ENCODE measurements around the gene PADI3.

PADI3 gene, protein sequence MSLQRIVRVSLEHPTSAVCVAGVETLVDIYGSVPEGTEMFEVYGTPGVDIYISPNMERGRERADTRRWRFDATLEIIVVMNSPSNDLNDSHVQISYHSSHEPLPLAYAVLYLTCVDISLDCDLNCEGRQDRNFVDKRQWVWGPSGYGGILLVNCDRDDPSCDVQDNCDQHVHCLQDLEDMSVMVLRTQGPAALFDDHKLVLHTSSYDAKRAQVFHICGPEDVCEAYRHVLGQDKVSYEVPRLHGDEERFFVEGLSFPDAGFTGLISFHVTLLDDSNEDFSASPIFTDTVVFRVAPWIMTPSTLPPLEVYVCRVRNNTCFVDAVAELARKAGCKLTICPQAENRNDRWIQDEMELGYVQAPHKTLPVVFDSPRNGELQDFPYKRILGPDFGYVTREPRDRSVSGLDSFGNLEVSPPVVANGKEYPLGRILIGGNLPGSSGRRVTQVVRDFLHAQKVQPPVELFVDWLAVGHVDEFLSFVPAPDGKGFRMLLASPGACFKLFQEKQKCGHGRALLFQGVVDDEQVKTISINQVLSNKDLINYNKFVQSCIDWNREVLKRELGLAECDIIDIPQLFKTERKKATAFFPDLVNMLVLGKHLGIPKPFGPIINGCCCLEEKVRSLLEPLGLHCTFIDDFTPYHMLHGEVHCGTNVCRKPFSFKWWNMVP

DNA sequence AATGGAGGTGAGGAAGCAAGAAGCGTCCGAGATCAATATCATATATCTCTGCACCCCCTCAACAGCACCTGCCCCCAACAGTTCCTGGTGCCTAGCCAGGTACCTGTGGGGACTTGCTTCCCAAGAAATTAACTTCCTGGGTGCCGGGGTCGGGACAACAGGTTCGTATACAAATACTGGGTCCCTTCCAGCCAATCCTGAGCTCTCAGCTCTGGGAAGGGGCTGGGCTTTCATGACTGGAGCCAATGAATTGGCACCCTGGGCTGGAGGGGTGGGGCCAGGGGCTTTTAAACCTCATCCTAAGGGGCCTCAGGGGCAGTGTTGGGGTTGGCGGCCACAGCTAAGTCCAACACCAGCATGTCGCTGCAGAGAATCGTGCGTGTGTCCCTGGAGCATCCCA, at the start of gene PADI3:
Gene PADI3 (plus strand): TSS at position 318 of the 400 bp plus-strand sequence. CDS start 40 bp downstream, at position 358.
- no peak for DNase-seq

DNA sequence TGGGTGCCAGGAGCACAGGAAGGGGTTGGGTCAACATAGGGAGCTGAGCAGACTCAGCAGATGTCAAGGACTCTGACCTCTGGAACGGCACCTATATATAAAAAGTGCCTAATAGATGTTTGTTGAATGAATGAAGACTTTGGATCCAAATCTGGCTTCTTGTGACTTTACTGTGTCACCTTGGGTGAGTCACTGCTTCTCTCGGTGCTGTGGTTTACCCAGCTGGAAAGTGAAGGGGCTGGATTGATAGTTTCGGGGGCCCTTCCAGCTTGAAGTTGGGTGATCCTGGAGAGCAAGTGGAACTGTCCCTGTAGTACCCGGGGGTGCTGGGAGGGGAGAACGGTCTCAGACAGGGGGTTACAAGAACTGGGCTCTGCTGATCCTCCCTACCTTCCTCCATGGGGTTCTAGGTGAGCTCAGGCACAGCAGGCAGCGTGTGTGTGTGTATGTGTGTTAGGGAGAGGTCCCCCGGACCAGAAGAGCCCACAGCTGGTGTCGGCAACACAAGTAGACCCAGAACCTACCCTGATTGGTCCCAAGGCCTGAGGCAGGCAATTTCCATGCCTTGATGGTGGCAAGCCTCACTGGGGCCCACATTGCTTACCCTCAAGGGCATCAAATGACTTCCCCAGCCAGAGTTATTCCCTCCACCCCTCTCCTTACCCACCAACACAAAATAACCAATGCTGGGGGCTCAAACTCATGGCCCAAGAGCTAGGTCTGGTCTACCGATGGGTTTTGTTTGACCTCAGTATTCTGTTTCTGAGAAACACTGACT, 49.4 kb upstream of the PADI3 start:
- DNase-seq = no peak

DNA sequence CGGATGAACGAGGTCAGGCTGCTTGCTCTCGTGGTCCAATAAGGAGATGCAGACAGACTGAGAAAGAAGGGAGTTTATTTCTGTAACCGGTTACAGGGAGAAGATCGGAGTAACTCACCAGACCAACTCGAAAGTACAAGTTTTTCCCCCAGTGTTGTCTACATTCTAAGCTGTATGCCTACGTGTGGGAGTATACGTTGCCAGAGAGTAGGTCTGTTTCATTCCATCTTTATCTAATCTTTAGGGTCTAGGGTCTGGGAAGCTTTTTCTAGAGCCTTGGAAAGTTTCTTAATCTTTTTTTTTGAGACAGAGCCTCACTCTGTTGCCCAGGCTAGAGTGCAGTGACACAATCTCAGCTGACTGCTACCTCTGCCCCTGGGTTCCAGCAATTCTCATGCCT, 48.7 kb upstream of the PADI3 start:
- DNase-seq = no peak

DNA sequence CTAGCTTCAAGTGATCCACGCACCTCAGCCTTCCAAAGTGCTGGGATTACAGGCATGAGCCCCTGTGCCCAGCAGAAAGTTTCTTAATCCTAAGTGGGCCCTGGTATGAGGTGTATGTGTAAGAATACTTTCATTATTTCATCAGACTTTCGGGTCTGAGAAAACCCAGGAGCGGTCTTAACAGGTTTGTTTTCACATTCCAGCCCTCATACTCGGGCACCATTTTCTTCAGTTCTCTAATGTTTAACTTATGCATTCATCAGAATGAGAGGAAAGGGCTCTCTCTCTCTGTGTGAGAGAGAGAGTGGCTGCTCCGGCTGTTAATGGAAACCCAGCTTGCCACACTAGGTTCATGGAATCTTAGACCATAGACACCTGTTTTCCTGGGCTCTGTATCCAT, 48.1 kb upstream of the PADI3 start:
- no peak for DNase-seq

DNA sequence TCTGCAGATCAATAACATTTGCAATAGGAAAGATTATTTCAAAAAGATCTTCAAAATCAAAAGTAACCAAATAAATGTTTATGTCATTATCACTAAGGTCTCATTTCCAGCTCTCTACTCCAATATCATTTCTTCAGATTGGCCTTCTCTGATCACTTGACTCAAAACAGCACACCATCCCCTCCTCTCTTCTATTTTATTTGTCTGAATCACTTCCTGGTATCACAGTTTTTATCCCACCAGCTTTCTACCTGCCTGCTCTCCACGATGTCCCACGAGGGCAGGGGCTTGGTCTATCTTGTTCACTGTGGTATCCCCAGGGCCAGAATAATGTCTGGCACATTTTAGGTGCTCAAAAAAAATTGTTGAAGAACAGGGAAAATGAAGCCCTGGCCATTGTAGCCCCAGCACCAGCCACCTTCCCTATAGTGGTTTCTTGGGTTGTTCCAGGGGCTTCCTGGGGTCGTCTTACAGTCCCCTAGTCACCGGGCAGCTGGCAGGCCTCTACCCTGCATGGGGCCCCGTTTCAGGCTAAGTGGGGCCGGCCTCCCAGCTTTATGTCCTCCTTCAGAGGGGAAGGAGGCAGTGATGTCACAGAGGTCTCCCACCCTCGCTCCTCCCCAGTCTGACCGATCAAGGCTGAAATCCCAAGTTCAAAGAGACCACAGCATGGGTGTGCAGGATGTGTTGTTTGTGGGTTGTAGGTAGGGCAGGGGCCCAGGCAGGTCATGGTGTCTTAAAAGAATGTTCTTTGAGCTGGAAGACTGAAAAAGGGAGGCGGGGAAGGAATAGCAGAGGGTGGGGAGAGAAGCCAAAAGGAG, 47.5 kb upstream of the PADI3 start:
- DNase-seq = no peak

DNA sequence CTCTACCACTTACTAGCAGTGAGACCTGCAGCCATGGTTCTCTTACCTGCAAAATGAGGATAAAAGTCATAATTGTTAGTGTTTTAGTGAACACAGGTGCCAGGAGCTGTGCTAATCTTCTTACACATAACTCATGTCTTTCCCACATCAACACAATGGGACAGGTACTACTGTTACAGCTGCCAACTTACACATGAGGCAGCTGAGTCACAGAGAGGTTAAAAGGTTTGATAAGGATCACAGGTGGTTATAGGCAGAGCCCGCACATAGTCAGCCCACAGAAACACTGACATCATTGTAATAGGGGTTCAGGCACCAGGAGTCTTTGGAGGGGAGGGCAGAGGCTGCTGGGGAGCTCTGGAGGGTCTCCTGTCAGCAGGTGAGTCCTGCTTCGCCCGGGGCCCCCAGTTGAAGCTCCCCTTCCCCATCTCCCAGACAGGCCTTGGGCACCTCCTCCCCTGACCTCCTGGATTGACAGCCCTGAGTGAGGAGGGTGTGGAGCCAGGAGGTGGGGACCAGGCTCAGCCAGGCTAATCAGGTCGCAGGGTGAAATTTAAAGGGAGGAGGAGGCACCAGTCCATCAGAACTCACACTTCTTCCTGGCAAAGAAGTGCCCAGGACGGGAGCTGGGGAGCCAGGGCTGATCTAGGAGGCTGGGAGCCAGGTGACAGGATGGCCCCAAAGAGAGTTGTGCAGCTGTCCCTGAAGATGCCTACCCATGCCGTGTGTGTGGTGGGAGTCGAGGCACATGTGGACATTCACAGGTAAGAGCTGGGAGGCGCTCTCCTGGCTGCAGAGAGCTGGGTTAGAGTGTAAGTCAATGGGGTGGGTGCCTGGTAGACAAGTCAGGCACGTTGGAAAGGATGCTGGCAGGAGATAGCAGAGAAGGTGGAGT, 44.1 kb upstream of the PADI3 start, which contains the start of gene PADI1:
Gene PADI1 (plus strand): TSS at position 583 of the 895 bp plus-strand sequence. CDS start 90 bp downstream, at position 673.
- DNase-seq = no peak

DNA sequence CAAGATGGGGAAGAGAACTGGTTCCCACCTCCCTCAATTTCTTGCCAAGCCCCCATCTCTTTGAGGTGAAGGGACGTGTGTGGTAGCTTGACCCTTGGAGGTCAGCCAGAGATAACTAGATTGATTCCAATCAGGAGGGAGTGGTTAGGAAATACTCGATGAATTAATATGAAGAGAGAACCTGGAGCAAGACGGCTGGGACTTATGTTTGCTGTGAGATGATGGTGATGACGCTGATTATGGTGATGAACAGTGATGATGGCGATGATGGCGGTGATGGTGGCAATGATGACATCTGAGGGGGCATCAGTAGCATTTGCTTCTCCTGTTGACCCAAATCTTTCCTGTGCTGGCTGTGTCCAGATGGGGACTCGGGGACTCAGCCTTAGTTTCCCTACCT, 43.2 kb upstream of the PADI3 start:
- DNase-seq = no peak

DNA sequence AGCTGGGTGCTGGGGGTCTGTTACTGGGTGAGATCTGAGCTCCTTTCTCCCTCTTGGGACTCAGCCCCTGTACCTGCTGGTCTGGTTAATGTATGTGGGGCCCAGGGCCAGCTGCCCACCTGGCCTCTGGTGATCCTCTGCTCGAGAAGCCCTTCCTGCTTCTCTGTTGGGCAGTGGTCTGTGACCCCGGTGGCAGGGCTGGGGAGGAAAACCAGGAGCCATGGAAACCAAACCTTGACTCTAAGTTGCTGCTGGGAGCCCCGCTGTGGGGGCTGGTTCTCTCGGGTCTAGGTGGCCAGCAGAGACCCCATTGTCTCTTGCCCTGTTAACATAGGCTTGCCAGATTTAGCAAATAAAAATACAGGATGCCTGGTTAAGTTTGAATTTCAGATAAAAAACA, 42.7 kb upstream of the PADI3 start:
- no peak for DNase-seq

DNA sequence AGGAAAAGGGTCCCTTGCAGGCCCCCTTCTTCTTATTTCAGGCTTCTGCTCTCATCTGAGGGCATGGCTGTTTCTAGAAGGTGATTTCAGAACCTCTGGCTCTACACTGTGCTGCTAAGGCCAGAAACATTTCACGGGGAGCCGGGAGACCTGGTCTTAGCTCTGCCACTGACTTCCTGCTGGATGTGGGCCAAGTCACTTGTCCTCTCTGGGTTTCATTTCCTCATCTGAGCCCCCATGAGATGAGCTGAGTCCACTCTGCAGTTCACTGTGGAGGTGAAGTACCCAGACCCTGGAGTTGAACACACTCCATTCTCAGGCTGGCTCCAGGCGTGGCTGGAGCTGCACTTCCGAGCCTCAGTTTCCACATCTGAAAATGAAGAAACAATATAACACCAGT, 41.9 kb upstream of the PADI3 start:
- no peak for DNase-seq

DNA sequence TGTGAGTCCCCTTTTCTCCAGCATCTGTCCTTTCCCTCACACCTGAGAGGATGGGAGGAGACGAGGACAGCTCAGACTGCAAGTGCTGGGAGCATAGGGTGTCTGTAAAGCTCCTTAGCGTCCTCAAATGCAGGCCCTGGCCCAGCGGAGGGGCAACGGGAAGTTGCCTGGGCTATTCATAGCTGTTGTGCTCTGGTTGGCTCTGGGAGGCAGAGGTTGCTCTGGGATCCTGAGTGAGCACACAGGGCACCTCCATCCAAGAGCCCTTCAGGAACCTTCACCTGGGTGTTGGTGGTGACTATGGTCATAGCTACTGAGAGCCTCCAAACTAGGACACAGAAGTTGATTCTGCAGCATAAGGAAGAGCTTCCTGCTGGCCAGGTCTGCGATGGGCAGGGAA, 41.4 kb upstream of the PADI3 start:
- no peak for DNase-seq

DNA sequence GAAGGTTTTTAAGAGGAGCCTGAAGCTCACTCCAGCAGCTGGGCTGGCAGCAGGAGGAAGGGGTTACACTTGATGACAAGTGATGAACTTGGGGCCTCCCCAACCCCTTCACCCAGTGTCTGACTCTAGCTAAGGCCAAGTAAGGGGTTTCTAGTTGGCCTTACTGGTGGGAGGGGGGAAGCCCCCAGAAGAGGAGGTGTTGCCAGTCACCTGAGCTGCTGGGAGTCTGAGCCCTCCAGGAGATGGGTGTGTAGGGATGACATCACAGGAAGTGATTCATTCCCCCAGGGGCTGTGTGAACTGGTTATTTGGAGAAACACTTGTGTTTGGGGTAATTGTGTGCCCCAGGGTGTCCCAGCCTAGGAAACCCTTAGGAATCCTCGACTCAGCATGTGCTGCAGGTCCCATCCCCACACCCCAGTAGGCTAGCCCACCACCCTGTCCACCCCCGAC, 40.9 kb upstream of the PADI3 start:
- DNase-seq = peak; percentile 76

DNA sequence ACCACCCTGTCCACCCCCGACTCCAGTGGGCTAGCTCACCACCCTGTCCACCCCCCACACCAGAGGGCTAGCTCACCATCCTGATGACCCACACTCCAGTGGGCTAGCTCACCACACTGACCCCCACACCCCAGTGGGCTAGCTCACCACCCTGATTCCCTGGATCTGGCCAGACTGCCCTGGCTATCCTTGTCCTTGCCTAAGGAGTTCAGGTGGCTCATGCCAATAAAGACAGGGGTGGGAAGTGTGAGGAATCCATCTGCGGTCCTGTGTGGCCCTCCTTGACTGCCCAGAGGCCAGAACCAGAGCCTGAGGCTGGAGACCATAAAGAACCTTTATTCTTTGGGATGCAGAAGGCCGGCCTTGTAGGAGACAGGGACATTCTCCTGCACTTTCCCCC, 40.4 kb upstream of the PADI3 start:
- DNase-seq = no peak

DNA sequence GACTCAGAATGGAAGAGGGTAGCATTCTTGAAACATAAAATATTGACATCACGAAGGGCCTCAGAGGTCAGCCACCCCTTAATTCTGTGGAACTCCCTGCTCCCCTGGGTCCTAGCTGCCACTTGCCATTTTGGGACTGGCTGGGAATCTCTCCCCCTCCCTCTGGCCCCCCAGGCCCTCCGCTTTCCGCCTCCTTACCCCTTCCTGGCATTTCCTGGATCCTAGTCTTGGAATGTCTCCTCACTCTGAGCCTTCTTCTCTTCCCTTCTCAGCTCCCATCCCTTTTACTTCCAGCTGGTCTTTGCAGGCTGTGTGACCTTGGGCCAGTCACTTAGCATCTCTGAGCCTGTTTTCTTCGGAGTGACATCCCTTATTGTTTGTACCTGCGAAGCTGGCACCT, 39.5 kb upstream of the PADI3 start:
- DNase-seq = no peak

DNA sequence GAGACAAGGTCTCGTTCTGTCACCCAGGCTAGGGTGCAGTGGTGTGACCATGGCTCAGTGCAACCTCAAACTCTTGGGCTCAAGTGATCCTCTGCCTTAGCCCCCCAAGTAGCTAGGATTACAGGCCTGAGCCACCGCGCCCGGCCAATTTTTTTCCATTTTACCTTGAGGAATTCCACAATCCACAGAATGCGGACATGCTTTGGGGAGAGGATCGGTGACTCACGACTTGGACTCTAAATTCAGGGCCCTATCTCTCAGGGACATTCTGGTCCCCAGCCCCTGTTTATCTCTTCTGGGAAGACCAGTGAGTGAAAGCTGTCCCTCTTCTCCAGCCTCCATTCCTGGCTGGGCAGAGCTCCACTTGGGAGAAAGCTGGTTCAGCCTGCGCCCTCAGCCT, 38.7 kb upstream of the PADI3 start:
- no peak for DNase-seq

DNA sequence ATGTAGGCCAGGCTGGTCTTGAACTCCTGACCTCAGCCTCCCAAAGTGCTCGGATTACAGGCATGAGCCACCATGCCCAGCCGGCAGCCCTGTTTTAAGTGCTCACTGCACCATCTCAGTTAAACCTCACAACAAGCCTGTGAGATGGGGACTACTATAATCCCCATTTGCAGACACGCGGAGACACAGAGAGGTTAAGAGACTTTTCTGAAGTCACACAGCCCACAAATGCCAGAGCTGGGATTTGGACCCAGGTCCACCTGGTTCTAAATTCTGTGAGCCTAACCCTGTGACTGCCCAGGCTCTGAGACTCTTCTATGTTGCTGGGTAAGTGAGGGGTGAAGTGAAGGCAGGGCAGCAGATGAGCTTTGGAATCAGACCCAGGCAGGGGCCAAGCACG, 37.5 kb upstream of the PADI3 start:
- no peak for DNase-seq

DNA sequence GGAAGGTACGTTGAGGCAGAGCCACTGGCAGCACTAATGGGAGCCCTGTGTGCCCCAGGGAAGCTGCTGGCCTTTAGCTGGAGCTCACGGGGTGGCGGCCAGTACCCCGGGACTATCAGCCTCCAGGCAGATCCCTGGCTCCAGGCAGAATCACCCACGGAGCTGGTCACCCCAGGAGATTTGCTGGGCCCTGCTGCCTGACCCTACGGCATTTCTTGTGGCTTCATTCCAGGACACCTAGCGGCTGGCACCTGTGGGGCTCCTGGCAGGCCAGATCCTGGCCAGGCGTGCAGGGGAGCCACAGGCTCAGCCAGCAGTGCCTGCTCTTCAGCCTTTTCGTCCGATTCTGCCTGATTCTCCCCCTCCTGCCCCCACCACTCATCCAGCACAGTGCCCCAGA, 36.9 kb upstream of the PADI3 start:
- DNase-seq = no peak

DNA sequence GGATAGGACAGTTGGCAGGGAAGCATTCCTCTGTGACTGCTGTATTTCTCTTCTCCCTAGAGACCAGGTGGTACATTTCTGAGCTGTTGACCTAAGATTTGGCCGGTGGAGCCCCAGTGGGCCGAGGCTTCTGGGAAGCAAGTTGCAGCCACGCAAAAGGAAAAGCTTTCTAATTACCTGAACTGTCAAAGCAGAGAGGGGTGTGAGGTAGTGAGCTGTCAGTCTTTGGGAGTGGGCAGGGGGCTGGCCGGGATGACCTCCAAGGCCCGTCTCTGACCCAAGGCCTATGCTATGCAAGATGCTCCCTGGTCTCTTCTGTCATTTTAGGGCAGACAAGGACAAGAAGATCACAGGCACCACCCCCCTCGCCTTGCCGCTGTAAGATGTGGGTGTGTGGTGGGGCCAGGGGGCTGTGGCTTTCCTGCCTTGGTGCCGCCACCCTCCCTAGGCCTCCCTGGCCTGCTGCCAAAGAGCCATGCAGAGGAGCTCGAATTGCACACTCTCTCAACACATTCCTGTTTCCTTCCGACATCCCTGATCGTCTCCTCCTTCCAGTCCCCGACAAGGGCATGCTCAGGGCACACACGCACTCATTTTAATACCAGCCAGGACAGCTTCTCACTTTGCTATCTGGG, 36.3 kb upstream of the PADI3 start:
- peak; percentile 10 for DNase-seq

DNA sequence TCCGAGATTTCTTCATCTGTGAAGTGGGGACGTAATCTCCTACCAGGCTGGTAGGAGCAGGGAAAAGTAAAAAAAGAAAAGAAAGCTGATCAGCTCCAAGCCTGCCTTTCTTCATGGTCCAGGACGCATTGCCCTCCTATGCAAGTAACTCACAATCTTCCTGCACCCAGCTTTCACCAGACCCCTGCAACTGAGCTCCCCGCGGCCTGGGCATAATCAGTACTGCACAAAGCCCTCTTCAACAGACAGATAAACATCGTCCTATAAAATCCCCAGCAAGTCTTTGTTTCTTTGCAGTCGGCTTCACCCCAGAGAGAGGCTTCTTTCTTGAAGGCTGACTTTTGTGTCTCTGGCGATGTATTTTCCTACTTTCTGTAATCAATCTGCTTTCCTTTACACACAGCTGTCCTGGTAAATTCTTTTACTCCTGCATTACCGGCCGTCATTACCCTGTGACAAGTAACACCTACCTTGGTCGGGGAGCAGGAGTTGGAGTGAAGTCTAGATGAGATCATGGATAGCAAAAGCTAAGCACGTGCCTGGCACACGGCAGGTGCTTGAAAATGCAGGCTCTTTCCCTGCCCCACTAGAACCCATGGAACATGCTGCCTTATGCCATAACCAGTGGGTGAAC, 35.6 kb upstream of the PADI3 start:
- no peak for DNase-seq

DNA sequence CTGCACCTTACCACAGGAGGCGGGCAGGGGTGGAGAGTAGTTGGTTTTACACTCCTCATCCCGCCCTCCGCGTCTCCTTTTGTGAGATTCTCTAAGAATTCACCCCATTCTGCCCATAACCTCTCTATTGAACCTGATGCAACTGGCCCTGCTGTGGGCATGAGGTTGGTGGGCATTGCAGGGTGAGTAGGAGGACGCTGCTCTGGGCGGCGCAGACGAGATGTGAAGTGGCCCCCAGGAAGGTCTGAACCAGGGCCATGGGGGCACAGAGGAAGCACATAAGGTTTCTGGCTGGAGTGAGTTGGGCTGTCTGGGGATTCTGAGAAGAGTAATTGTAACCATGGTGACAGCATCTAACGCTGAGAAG, 35.1 kb upstream of the PADI3 start:
- no peak for DNase-seq

DNA sequence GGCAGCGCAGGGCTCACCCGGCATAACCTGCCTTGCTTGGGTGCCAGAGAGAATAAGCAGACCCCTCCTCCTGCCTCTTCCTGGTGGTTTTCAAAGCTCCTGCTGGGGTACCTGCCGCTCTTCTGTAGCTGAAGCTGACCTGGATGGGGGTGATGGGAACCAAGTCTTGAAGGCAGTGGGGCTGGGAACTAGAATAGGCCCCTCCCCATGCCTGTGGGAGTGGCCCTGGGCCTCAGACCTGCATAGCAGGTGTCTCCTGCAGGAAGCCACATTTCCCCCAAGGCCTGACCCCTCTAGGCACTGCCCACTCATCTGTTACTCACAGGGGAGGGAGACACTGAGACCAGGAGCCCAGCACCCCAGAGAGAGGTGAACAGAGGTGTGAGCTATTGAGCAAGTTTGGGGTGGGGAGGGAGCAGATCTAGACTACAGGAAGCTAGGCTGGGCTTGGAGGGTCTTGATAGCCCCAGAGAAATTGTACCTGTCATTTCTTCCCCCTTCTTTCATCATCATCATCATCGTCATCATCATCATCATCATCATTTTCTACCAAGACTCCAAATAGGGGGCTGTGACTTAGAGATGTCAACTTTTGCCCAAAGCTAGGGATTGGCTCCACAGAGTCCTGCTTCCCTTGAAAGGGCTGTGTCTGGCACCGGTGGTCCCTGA, 33.9 kb upstream of the PADI3 start:
- peak; percentile 68 for DNase-seq

Measured in NK-92 treated with Interleukin-12 subunit alpha and Interleukin-12 subunit beta, amount 100 ng/mL, for 24 hours (cell line).